Measurements from ENCODE around the gene TPPP.
"Not testable (repeated sequence)": the region's sequence is repeated elsewhere in the genome, so short reads cannot be mapped to it uniquely, and the experiment has no call there.

The TPPP gene

GRCh38 chr5:692529-693041 lies 567 bp downstream of the TPPP start:
- not testable (repeated sequence) for DNase-seq

GRCh38 chr5:691817-692528 lies 1.2 kb downstream of the TPPP start:
- DNase-seq, result no peak

- DNase-seq, result not testable (repeated sequence)
Measured at GRCh38 chr5:691049-691448, 2.1 kb downstream of the TPPP start.

GRCh38 chr5:690293-690692 lies 2.9 kb downstream of the TPPP start:
- not testable (repeated sequence) for DNase-seq

GRCh38 chr5:688348-689010 lies 4.7 kb downstream of the TPPP start:
- not testable (repeated sequence) for DNase-seq

GRCh38 chr5:686936-687335 lies 6.2 kb downstream of the TPPP start:
- DNase-seq, result not testable (repeated sequence)

GRCh38 chr5:686172-686523 lies 7.0 kb downstream of the TPPP start:
- DNase-seq, result not testable (repeated sequence)

- DNase-seq, result no peak
Measured at GRCh38 chr5:685262-686171, 7.6 kb downstream of the TPPP start.

GRCh38 chr5:684751-685216 lies 8.4 kb downstream of the TPPP start:
- DNase-seq, result no peak

GRCh38 chr5:683551-684481 lies 9.3 kb downstream of the TPPP start:
- no peak for DNase-seq

- not testable (repeated sequence) for DNase-seq
Measured at GRCh38 chr5:682651-683358, 10.3 kb downstream of the TPPP start.

GRCh38 chr5:682216-682615 lies 10.9 kb downstream of the TPPP start:
- DNase-seq, result not testable (repeated sequence)

GRCh38 chr5:681317-682191 lies 11.6 kb downstream of the TPPP start:
- DNase-seq, result not testable (repeated sequence)

- DNase-seq, result not testable (repeated sequence)
Measured at GRCh38 chr5:680836-681235, 12.3 kb downstream of the TPPP start.

GRCh38 chr5:680118-680795 lies 12.9 kb downstream of the TPPP start:
- not testable (repeated sequence) for DNase-seq

GRCh38 chr5:679166-679895 lies 13.8 kb downstream of the TPPP start:
- not testable (repeated sequence) for DNase-seq

- DNase-seq, result not testable (repeated sequence)
Measured at GRCh38 chr5:678521-678920, 14.6 kb downstream of the TPPP start.

GRCh38 chr5:677131-678101 lies 15.7 kb downstream of the TPPP start:
- no peak for DNase-seq
